Cerebellar cortex (tissue), 1 donor: ENCODE data around the gene JAZF1.

ENCODE experiments used
- DNase-seq: peaks from one replicate; pipeline ENCODE4 v3.0.0-alpha.2; 2015; ENCODE audit warnings: low spot score

Gene JAZF1

DNA sequence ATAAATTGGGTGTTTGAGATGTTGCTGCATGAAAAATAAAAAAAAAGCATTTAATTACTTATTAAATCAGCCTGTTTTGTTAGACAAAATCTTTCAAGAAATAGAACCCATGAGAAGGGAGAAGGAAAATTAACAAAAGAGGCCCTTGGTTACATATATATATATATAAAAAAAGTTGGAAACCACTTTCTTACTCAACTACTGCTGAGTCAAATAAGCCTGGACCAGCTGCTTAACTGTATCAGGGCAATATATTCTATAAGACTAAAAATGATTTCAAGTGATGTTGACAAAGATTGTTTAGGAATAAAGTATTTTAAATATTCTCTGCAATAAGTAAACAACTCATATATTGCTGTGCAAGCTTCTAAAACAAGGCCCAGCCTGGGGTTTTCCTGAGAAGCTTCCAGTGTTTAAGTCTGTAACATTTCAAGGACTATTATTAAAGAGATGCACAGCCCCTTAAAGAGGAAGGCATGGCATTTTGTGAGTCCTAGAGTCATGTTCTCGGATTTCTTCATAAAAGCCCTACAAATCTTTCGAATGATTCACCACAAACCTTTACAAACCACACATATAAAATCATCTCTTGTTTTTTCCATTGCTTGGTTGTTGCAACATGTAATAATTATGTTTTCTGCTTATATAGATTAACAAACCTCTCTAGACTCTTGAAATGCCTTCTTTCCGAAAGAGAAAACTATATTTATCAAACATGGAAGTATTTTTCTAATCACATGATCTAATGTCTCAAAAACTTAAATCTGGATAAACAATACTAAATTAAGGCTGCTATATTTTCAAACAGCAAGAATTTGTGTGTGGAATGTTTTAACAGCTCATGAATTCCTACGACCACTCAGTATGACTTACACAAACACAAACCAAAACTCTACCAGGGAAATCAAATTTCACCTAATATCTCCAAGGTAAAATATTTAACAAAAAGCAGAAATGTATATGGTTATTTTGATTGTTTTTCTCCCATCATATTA is 14.3 kb downstream of the JAZF1 start:
- DNase-seq: no peak

DNA sequence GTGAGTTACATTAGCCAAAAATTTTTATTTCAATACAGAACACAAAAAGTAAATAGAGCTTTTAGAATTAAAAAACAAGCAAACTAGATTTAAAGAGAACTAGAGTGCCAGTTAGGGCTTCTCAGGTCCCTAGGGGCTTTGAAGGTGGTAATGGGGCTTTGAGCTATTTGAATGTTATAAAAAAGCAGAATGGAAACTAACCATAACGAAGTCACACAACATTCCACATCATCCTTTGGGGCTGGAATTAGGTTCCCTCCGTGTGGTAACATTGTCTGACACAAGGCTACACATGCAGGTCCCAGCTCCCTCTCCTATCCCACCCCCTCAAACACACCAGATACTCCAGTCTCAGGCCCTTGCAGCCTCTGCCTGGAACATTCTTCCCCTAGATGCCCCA is 15.3 kb downstream of the JAZF1 start:
- DNase-seq: no peak

DNA sequence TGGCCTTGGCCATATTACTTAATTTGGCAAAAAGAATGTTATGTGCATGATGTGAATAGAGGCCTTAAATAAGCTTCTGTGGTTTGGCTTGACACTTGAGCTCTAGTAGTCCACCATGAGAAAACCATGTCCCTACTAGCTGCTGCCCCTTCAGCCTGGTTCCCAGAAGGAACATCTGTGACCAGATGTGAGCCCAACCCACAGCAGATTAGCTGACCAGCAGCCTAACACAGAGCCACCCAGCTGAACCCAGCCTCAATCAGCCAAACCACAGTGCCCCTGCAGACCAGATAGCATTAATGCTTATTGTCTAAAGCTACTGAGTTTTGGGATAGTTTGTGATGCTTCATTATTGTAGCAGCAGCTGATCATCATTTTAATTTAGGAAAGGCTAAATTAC is 16.6 kb downstream of the JAZF1 start:
- no peak for DNase-seq

DNA sequence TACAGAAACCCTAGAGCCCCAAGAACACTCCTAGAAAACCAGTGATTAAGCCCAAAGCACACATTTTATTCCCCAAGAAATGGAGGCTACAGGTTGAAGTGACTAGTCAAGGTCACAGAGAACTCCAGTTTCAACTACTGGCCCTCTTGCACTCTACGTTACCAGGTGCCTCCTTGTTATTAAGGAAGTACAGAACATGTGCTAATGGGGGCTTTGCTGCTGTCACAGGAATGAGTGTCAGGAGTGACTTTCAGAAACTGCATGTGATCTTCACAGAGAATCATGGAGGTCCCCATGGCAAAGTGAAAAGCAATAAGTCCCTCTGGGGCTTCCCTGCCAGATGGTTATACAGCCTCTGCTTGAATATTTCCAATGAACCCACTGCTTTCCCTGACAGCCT is 19.3 kb downstream of the JAZF1 start:
- DNase-seq: no peak

DNA sequence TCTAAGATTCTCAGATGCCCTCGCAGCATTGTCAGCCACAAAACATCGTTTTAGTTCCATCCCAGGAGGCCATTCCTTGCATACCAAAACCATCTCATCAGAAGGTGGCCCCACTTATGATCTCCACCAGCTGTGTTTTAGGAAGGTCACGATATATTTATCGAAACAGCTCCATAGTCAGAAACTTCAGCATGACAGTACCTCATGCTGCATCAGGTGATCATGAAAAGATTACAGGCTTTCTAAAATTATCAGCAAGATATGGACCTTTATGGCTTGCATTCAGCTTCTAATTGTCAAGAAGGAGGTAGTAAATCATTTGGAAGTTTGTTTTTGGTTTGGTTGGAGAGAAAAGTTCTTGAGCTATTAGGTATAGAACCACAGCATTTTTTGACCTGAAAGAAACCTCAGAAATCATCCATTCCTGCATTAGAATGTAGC is 20.0 kb downstream of the JAZF1 start:
- no peak for DNase-seq

DNA sequence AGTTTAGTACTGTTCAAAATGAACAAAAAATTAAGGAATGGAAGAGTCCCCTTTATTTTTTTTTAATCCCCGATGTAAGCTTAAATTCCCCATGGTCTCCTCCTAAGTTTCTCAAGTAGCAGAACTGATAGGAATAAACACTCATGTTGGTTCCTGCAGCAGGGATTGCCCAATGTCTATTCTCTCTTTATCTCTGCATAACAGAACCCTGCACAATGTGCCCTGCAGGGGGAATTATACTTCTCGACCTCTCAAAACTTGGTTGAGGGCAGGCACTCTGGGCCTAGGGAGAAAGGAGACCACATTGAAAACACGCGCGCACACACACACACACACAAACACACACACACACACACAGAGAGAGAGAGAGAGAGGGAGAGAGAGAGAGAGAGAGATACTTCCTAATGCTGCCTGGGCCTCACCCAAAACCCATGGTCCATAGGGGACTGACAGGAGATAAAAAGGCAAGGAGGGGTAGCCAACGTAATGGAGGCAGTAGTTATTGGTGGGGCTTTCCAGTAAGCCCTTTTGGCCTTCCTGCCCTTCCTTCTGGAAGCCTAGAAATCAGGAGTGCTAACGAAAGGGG is 22.7 kb downstream of the JAZF1 start:
- no peak for DNase-seq

DNA sequence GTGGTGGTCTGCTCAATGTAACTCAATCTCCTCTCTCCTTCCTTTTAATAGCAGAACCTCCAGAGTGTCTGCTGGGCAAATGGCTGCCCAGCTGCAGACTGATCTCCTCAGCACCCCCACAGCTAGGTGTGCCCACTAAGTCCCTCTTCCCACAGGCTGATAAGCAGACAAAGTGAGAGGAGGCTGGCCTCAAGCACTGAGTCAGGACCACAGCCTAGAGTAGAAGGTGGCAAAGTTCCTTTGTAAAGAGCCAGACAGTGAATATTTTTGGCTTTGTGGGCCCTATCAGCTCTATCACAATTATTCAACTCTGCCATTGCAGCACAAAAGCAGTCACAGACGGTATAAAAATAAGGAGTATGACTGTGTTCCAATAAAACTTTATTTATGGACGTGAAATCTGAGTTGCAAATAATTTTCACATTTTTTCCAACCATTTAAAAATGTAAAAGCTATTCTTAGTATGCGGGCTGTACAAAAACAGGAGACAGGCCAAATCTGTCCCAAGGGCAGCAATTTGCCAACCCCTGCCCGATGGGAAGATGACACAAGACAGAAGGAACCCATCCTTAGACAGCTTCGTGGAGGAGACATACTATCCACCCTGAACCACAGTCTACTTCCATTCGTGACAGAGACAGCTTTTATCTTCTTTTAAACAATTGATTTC is 23.4 kb downstream of the JAZF1 start:
- no peak for DNase-seq

DNA sequence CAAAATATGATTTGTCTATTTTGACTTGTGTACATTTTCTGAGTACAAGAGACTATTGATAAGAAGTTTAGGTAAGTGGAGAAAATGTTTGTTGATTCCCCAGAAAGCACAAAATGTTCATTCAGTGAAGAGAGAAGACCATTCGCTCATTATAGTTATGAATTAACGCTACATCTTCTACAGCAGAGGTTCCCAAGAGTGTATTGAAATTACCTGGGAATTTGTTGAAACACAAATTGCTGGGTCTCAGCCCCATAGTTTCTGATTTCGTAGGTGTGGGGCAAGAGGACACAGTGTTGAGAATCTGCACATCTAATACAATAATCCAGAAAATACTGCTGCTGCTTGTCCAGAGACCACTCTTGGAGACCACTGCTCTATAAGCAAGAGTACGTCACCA is 24.2 kb downstream of the JAZF1 start:
- no peak for DNase-seq

DNA sequence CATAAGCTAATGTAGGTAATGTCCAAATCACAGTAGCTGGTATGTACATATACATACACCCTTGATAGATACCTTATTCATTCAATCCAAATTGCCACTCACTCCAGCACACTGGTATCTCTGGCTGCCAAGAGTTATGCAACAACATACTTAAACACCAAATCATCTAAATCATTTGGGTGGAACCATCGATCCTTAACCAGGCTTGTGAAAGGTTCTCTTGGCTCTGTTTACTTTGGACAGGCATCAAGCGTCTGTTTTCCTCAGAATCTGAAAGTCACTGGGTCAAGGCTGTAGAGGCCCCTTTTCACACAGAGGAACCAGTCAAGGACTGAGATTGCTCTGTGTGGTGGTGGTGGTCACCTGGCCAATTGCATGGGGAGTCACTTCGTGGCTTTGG is 24.6 kb downstream of the JAZF1 start:
- DNase-seq: no peak

DNA sequence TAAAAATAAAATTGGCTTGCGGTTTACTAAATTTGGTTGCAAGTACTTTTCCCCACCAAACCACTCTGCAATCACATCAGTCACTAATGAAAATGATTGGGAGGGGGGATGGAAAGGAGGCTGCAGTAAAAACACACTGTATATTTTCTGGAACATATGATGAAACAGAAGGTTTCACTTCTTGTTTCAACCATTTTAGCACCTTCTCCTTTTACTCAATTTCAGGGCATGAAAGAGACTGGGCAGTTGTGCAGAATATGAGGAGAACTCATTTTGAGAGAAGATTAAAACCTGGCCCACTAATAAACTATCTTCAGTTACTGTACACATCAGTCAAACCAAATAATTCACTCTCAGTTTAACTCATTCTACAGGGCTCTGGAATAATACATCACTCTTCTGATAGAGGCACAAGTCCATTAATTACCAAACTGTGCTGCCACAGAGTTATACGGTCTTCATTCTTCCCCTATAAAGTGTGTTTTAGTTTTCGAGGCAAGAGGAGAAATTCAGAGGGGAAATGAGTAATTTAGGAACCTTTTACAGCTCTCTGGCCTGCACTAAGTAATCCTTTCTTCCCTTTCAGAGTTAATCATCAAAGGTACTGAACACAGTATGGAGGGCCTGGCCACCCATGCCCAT is 25.5 kb downstream of the JAZF1 start:
- DNase-seq: no peak

DNA sequence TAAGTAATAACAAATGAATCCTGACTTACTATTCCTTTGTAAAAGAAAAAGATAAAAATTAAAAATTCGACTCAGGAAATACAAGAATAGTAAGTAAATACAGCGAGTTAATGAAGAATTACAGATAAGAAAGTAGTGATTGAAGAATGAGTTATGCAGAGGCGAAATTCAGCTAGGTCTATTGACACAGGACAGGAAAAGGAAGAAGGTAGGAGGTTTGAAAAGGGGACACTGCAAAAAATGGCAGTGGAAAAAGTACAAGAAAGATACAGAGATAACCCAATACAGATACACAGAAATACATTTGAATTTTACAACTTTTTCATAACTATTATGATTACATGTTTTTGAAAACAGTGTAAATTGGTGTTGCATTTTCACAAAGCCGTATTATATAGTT is 28.0 kb downstream of the JAZF1 start:
- no peak for DNase-seq

DNA sequence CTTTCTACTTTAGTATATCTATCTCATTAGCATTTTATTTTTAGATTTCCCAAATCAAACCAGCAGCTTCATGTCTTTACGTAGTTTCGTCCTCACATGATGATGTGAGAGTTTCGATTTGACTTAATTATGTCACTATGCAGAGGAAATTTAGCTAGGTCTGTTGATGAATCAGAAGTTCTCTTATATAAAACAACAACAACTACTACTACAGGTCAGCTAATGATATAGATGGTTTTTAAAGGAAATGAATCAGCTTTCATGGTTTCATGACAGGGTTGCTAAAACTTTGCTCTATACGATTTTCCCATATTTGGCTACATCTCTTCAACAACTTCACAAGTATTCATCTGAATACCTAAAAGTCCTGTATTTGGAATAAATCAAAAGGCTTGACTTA is 28.6 kb downstream of the JAZF1 start:
- DNase-seq: no peak

DNA sequence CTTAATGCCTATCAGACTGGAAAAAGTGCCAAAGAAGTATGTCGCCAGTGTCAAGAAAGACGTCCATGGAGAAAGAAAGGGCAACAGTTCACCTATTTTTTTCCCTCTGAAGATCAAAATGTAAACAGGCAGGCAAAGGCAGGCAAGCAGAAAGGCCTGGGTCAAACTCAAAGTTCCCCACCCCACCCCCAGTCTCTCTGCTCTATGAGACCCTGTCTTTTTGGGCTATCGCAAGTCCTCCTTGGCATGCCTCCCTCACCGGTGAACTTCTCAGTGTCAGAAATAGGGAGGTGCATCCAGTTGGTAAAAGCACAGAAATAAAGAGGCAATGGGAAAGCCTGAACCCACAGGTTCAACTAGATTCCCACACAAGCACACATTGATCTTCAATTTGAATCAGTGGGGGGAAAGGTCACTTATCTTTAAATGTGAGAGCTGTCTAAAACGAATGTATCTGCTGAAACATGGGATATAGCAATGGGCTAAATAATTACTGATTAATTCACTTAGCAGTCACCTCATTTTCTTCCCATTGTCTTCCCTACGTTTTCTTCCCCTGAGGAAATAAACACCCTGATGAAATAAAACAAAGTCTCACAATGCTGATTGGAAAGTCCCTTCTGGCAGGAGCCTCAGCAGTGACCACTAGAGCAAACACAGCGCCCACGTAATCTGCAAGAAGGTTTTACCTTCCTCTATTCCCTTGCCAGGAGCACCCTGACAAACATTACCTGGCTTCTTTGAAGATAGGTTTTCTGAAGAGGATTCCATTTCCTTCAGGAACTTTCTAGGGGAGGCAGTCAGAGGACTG is 31.1 kb downstream of the JAZF1 start:
- no peak for DNase-seq

DNA sequence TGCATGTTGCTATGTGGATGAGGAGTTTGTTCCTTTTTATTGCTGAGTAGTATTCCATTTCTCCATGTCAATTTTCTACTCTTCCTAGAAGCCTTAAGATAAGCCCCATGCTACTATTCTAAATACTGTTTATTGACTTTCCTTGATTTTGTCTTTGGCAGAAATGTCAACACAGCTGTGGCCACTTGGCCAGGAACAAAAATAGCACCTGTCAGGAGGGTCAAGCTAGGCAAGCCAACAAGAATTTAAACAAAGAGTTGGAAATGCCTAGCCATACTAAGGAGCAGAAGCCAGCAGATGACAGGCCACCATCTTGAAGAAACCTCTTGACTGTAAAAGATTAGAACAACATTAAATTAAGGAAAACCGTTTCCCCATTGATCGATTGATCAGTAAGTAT is 34.7 kb downstream of the JAZF1 start:
- no peak for DNase-seq

DNA sequence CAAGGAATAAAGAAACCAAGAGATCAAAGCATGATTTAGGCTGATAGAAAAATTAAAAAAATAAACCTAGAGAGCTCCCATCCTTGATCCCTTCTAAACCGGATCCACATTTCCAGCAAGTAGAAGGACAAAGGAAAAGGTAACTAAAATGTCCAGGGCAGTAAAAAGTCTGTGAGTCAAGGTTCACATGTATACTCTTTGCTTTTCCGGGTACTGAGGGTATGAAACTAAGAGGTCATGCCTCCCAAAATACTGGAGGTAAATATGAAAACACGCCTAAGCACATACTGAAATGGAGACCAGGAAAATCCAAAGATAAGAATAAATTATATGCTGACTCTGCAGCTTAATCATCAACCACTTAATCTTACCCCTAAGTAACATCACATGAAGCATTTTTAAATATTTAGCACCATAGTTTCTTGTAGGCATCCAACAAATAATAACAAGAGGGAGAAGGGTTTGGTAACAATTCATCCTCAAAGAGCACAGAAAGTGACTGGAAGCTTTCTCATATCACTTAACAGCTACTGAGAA is 35.4 kb downstream of the JAZF1 start:
- DNase-seq: no peak

DNA sequence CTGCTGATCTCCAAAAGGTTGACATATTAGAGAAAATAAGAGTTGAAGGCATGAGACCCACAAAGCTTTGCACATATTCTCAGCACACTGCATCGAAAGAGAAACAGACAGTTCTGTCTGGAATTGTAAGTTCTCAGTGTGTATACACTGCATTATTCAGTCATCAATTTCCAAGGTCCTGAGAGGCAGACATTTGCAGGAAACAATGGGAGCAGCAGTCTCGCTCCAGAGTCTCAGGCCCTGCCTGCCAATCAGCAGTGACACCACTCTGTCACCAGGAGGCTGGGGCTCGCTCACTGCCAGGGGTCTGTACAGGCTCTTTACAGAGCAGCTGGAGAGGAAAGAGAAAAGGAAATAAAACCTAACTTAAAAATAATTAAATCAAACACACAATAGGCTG is 36.3 kb downstream of the JAZF1 start:
- DNase-seq: peak; percentile 21

DNA sequence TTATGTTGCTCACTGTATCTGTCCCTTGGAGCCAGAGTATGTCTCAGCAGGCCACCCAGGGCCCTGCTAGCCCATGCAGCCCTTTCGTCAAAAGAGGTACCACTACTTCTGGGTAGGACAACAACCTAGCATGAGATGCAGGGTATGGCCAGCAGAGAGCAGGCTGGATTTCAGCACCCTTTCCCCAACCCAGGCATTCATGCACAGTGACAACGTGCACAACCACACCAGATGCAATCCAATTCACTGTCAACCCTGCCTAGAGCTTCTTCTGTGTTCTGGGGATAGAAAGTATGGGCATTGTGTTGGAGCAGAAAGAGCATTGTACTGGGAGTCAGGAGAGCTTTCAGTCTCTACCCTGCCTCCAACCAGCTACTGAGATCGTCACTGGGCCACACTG is 37.9 kb downstream of the JAZF1 start:
- no peak for DNase-seq

DNA sequence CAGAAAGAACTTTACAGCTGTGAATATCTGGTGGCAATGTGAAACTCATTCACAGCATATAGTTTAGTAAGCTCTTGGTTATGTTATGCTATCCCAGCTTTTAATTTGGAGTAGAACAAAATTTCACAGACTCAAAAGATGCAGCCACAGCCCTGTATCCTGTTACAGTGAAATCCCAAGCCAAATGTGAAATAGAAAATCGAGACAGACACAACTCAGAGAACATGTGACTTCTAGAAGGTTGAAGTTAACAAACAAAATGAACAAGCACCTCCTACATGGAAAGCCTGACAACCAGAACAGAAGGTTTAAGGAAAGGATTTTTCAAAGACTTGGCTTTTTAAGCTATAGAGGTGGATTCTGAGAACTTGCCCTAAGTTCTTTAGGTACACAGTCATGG is 39.6 kb downstream of the JAZF1 start:
- no peak for DNase-seq

DNA sequence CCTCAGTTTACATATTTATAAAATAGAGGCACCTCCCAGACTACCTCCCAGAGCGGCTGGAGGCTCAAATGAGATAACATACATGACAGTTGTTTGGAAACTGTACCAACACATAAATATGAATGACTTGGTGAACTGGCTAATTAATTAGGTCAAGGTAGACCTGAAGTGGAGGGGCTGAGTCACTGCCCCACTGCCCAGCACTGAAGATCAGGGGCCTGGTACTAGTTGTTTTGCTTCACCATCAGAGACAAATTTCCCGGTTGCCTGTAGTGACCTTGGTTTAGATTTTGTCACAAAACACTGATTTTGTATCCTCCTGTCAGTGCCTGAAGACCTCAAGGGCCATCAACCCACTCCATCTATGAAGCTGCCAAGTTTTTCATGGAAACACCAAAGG is 41.8 kb downstream of the JAZF1 start:
- no peak for DNase-seq

DNA sequence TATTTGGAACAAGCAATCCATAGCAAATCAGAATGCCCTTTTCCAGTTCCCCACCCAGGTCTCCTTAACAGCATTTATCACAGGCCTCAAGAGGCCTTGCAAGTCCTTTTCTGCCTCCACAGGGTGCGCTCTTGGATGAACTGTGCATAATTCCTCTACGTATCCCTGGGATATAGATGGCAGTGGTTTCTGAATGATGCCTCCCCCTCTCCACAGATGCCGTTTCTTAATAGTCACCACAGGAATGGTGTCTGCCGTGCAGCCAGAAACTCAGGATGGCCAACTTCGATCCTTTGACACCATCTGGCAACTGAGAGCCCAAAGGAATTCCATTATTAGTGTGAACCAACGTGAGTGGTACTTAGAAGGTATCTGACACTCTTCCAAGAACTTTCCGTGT is 43.1 kb downstream of the JAZF1 start:
- no peak for DNase-seq

DNA sequence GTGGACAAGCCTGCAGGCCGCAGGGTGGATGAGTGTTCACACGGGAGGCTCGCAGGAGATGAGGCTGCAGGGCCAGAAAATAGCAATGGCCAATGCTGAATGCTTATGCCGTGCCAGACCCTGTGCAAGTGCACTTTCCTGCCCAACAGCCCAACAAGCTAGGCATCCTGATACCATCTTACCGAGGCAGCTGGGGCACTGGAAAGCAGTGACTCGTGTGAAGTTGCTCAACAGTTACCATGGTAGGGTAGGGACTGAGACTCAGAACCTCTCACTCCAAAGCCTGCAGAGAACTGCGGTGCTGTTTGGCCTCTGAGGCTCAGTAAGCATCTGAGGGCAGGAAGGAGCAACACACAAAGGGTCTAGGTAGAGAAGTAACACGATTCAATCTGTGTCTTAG is 43.7 kb downstream of the JAZF1 start:
- DNase-seq: no peak
